Stimulated activated CD4-positive, alpha-beta T cell treated with anti-CD3 and anti-CD28 coated beads, TNF-alpha, amount 100 ng/mL, for 1 hour (primary cell): Measurements from ENCODE around the gene BZW2.

Experiments used
- DNase-seq, 3 donors: peaks; one replicate each; pipeline ENCODE4 v3.0.0-alpha.2; 2020; ENCODE audit warnings: low read depth in 3 of 3, low spot score in 1 of 3

Gene BZW2

GRCh38 chr7:16712916-16713315, 66.9 kb downstream of the BZW2 start:
- no peak for DNase-seq

DNA sequence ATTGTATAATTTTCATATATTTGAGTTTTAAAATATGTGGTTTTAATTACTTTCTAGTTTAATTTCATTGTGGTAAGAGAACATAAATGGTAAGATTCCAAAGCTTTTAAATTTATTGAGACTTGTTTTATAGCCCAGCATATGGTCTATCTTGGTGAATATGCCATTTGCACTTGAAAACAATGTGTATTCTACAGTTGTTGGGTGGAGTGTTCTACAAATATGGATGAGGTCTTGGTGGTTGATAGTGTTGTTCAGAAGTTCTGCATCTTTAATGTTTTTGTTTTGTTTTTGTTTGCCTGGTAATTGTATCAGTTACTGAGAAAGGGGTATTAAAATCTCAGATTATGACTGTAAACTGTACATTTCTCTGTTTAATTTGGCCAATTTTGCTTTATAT, 69.9 kb downstream of the BZW2 start:
- DNase-seq, result no peak

DNA sequence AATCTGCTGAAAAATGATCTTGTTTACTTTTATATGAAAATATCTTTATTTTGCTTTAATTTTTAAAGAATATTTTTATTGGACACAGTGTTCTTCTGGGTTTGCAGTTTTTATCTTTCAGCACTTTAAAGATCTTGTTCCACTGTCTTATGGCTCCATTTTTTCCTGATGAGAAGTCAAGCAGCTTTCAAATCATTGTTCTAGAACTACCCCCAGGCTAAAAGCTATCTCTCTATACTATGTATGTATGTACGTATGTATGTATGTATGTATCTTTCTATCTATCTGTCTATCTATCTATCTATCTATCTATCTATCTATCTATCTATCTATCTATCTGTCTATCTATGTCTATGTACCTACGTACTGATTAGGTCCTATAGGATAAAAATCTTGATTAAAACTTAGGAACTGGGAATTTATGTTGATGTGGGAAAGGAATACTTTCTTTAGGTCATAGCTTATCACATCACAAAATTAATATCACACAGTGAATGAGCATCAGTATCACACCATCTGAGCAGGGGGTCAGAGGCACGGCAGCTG, 72.2 kb downstream of the BZW2 start:
- no peak for DNase-seq

- DNase-seq, result no peak
These were observed 73.7 kb downstream of the BZW2 start for GRCh38 chr7:16719699-16720098.

DNA sequence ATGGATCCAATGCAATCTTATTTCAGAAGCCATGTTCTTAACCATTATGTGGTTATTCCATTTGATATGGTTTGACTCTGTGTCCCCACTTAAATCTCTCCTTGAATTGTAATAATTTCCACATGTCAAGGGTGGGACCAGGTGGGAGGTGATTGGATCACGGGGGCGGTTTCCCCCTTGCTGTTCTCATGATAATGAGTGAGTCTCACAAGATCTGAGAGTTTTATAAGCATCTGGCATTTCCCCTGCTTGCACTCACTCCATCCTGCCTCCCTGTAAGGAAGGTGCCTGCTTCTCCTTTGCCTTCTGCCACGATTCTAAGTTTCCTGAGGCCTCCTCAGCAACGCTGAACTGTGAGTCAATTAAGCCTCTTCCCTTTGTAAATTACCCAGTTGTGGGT, 75.6 kb downstream of the BZW2 start:
- no peak for DNase-seq

GRCh38 chr7:16724344-16724743, 78.4 kb downstream of the BZW2 start:
- DNase-seq, result no peak

DNA sequence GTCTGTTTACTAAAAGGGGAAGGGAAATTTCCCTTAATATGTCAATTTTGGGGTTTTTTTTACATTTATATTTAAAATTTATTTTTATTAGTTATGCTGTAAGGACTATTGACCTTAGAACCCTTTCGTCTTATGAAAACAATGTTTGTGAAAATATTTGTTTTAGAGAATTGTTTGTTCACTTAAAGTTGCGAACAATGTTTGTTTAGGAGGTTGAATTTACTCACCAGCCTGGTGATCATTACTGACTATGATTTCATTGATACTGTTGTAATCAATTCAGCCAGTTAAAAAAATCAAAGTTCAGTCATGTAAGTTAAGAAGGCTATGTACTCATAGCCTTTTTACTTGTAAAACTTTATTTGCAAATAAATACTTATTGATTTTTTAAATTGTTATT, 80.2 kb downstream of the BZW2 start:
- no peak for DNase-seq

GRCh38 chr7:16727736-16728135, 81.8 kb downstream of the BZW2 start:
- DNase-seq, result no peak

- DNase-seq, result no peak
These were observed 82.8 kb downstream of the BZW2 start for GRCh38 chr7:16728811-16729210.

DNA sequence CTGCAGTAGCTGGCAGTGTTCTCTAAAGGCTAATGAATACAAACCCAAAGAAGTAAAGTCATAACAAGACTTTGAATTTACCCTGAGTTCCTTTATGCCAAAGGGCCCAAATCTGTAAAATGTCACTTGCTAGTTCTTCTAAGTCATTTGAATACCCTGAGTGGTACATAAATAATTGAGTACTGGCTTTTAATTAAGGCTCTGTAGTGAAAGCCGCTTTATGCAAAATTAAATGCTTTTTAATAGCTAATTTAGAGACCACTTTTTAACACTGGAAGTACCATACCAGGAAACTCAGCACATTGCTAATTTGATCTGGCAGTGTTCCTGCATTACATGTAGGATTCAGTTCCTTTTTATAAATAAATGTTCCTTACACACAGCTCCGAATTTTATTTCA, 83.6 kb downstream of the BZW2 start:
- DNase-seq, result no peak

DNA sequence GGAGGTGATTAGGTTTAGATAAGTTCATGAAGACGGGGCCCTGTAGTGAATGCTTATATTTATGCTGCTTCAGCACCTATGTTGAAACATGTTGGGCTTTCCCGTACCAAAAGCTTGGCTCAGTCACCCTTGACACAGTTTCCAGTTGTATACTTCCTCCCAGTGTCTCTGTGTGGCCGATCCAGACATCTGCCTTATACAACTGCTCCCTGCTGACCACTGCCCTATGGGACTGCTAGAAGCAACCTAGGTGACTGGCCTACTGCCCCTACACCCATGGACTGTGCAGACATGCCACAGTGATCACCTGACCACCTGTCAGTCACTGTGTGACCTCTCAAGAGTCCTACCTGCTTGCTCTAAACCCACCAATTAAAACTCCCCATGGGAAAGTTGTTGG, 85.0 kb downstream of the BZW2 start:
- no peak for DNase-seq

DNA sequence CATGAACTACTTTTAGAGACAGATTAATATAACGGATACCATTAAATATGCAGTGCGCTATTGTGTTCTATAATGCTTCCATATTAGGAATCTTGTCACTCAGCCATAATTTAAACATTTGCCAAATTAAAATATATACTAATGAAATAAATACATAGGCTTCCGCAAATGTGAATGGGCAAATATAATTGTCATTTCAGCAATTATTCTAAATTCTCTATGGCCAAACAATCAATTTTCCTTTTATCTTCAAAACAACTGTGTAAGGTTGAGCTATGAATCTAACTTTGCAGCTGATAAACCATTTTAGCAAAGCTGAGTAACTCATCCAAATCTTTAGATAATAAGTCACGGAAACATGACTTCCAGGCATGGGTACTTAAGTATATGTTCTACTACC, 86.8 kb downstream of the BZW2 start:
- no peak for DNase-seq

DNA sequence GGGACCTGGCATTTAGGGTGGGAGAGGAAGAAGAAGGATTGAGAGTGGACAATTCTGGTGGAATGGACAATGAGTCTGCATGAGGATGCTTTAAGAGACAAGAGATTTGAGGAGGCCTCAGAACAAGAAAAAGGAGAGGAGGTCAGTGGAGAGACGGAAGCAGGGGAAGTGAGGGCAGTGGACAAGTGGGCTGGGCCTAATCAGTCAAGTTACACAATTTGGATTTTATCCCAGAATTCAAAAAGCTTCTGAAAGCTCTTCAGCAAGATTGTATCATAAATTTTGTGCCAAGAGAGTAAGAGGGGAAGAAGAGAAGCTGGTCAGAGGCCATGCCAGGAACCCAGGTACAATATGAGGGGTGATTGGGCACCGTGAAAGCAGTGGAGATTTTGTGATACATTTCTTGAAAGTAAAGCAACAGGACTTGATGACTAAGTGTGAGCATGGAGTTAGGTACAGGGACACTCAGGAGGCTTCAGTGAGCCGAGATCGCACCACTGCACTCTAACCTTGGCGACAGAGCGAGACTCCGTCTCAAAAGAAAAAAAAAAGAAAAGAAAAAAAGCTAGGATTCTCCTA, 88.3 kb downstream of the BZW2 start:
- DNase-seq, result no peak

DNA sequence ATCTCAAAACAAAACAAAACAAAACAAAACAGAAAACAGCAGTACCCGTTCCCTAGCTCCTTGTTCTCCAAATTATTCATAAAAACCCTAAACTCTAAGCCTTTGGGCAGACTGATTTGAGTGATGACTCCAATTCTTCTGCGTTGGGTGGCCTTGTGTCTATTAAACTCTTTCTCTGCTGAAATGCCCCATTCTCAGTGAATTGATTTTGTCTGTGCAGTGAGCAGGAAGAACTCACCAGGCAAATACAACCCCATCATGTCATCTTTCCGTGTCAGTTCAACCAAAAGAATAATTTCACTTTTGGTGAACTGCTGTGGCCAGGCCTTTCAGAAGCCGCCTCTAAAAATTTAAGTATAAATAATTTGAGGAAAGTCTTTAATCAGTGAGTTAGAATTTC, 89.0 kb downstream of the BZW2 start:
- no peak for DNase-seq

DNA sequence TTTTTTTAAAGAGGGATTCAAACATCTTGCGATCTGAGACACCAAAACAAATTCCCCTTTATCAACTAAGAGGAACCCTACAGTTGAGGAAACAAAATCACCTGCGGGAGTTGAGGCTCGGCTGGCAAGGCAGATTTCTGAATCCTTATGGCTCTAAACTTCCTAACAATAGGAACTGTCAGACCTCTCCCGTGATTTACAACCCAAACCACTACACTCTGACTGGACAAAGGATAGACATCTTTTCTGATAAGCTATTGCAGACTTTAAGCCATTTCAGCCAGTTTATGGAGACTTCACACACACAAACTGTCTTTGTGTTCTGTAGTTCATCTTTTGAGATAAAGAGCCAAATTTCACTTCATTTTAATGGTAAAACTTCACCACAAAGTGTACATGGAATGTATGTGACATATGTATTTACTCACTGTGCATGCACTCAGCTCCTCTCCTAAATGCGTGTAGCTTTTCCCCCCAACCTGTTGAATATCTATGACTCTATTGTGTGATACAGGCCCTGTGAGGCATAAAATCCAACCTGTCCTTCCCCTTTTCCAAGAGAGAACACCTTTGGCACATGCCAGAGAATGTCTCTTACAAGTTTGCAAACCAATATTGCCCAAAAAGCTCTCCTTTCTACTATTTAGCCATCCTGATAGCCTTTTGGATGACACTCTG, 92.2 kb downstream of the BZW2 start:
- DNase-seq, result no peak

DNA sequence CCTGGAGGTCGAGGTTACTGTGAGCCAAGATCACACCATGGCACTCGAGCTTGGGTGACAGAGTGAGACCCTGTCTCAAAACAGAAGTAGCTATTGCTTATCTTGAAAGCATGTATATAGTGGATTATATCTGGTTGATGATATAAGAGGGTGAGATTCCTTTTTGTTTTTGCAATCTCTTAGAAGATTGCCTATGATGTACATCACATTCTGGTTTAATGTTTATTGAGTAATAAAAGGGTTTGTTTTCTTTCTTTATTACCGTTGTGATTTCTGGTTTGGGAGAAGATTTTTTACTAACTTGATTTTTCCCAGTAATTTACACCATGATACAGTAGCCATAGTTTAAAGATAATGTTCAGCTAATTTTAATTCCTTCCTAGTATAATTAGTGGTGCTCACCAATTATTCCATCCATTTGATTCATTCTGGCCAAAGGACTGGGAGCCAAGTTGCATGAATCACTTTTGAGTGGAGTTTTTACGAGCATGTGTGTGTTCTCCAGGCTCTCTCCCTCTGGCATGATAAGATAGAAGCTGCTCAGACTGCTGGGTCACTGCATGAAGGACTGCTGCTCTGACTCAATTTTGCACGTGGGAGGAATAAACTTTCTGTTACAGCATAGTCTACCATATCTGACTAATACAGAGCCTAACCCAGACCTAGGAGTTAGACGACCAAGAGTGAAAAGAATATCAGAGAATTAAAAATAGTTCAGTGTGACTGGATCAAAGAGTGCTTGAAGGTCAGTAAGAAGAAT, 94.1 kb downstream of the BZW2 start:
- DNase-seq, result no peak

- no peak for DNase-seq
These were observed 94.6 kb downstream of the BZW2 start for GRCh38 chr7:16740623-16740953.

- no peak for DNase-seq
These were observed 95.0 kb downstream of the BZW2 start for GRCh38 chr7:16740996-16741395.

DNA sequence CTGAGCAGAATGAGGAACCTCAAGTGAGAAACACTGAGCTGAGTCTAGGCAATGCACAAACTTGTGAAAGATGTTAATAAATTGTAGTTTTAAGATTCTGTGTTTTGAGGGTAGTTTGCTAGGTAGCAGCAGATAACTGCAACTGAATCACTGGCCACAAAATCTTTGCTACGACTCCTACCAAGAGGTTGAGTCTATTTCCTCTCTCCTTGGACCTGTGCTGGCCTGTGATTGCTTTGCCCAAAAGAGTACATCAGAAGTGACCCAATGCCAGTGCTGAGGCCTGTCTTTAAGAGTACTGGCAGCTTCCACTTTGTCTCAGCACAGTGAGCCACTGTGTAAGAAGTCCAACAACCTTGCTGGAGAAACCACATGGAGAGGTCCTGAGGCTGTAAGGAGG, 95.7 kb downstream of the BZW2 start:
- no peak for DNase-seq

DNA sequence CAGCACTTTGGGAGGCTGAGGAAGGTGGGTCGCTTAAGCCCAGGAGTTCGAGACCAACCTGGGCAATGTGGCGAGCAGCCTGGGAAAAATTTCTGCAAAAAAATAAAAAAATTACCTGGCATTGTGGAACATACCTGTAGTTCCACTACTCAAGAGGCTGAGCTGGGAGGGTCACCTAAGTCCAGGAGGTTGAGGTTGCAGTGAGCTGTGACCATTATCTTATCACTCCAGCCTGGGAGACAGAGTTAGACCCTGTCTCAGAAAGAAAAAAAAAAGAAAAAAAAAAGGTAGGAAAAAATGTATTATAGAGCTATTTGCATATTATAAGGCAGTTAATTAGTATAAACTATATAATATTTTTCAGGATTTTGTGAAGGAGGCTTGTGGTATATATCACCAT, 96.6 kb downstream of the BZW2 start:
- DNase-seq, result no peak

GRCh38 chr7:16743236-16743635, 97.3 kb downstream of the BZW2 start:
- DNase-seq, result no peak

GRCh38 chr7:16744518-16745250, 98.7 kb downstream of the BZW2 start:
- DNase-seq, result no peak
